ENCODE measurements around the gene EFCAB6.

- no peak for TF ChIP-seq EGR1 (IDR thresholded peaks at IDR 0.05; ENCODE audit: borderline replicate concordance in 1 of 2, low read depth in 2 of 2, low read length in 2 of 2)
- TF ChIP-seq SPI1 (IDR thresholded peaks at IDR 0.05; ENCODE audit: borderline replicate concordance, insufficient read depth, low read depth, low read length), result no peak
- TF ChIP-seq TCF12 (IDR thresholded peaks at IDR 0.05; ENCODE audit: low read depth, low read length), result no peak
- TF ChIP-seq POLR2A (IDR thresholded peaks at IDR 0.05; ENCODE audit: low read depth, low read length), result no peak
- no peak for TF ChIP-seq ZBTB33 (IDR thresholded peaks at IDR 0.05)
- TF ChIP-seq CTCF (IDR thresholded peaks at IDR 0.05 in 2 of 3, conservative IDR thresholded peaks at IDR 0.05 in 1 of 3; ENCODE audit: control insufficient read depth in 2 of 3, extremely low read depth in 1 of 3, insufficient read depth in 1 of 3, low read depth in 3 of 3, low read length in 3 of 3), result no peak
- TF ChIP-seq EZH2 (IDR thresholded peaks at IDR 0.05; ENCODE audit: borderline replicate concordance, control insufficient read depth, low read depth, low read length), result no peak
- no peak for TF ChIP-seq ATF7 (IDR thresholded peaks at IDR 0.05; ENCODE audit: low read depth)
- no peak for TF ChIP-seq SUZ12 (IDR thresholded peaks at IDR 0.05; ENCODE audit: unreplicated experiment)
- no peak for TF ChIP-seq RBBP5 (conservative IDR thresholded peaks at IDR 0.05)
- TF ChIP-seq POLR2AphosphoS5 (IDR thresholded peaks at IDR 0.05; ENCODE audit: low read length), result no peak
- no peak for TF ChIP-seq SIN3A (IDR thresholded peaks at IDR 0.05; ENCODE audit: low read depth, low read length)
Observed at GRCh38 chr22:43706571-43707328, 105.4 kb downstream of the EFCAB6 start.

Data from GM12878 (cell line).